HFF-Myc (cell line): ENCODE measurements around the gene SCYGR5.

Experiments
- DNase-seq: peaks from one replicate; pipeline ENCODE4 v3.0.0-alpha.2; 2011; ENCODE audit warnings: low read depth; ENCODE audit errors: extremely low read depth
- H3K4me3 ChIP-seq: replicated peaks from 2 replicates; pipeline ENCODE4 v1.5.1; 2011; ENCODE audit warnings: low read depth, mild to moderate bottlenecking, control low read depth, low read length
- TF ChIP-seq, protein P1 (sequence below): IDR thresholded peaks from 2 replicates; pipeline ENCODE4 v1.5.1; 2012; ENCODE audit warnings: mild to moderate bottlenecking, low read depth, low read length, control low read depth; ENCODE audit errors: missing control alignments

The SCYGR5 gene

DNA sequence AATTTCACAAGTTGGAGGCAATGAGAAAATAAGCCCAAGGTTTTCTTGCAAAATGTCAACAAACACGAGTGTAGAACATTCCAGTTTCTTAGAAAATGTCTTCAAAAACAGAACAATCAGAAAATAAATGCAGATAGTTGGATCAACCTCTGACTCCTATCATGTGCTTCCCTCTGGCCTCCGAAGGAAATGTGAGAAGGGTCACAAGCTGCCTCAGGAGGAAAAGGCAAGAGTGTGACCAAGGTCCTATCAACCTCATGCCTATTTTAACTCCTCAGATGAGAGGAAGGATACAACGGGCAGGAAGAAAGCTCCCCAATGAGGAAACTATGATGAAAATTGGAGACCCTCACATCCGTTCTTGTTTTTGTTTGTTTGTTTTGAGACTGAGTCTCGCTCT lies 7.9 kb downstream of the SCYGR5 start:
- TF ChIP-seq, protein P1, sequence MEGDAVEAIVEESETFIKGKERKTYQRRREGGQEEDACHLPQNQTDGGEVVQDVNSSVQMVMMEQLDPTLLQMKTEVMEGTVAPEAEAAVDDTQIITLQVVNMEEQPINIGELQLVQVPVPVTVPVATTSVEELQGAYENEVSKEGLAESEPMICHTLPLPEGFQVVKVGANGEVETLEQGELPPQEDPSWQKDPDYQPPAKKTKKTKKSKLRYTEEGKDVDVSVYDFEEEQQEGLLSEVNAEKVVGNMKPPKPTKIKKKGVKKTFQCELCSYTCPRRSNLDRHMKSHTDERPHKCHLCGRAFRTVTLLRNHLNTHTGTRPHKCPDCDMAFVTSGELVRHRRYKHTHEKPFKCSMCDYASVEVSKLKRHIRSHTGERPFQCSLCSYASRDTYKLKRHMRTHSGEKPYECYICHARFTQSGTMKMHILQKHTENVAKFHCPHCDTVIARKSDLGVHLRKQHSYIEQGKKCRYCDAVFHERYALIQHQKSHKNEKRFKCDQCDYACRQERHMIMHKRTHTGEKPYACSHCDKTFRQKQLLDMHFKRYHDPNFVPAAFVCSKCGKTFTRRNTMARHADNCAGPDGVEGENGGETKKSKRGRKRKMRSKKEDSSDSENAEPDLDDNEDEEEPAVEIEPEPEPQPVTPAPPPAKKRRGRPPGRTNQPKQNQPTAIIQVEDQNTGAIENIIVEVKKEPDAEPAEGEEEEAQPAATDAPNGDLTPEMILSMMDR: no peak
- DNase-seq: no peak
- H3K4me3 ChIP-seq: no peak overlapping the region

DNA sequence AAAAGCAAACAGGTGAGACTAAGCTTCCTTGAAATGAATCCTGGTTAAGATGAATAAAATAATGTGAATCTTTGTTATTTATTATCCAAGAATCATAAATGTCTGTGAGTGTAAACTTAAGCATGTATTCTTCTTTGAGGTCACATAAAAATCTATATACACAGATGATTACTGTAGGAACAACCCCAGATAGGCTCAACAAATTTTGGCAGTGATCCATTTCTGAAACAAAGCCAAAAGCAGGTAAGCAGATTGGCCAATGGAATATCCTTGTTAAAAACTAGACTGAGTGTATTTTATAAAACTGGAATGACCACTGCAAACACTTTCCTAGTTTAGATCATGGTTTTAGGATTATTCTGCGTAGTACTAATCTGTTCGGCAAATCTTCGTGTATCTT lies 11.3 kb downstream of the SCYGR5 start:
- H3K4me3 ChIP-seq: no peak overlapping the region
- TF ChIP-seq, protein P1: no peak
- no peak for DNase-seq

DNA sequence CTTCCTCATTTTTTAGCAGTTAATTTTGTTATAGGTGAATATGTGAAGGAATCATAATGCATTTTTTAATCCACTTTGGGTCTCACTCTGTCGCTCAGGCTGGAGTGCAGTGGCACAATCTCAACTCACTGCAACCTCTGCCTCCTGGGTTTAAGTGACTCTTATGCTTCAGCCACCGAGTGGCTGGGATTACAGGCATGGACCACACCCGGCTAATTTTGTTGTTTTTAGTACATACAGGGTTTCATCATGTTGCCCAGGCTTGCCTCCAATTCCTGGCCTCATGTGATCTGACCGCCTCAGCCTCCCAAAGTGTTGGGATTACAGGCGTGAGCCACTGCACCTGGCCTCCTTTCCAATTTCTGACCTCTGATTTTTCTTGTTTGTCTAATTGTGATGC lies 17.7 kb downstream of the SCYGR5 start:
- no peak for DNase-seq
- TF ChIP-seq, protein P1: no peak

DNA sequence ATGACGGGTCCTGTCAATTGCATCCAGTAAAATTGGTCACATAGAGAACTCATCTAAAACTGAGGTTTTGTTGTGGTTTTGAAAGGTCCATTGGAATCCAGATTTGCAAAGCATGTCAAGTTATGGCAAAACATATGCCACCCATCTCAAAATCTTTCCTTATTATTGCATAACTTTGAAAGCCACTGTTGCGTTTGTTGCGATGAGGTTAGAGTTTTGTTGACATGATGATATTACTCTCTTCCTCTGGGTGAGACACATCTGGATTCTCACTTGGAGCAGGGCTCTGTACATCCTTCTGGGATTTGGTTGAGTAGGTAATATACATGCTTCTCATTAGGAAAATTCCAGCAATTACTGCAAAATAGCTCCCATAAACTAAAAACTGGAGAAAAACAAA lies 20.6 kb downstream of the SCYGR5 start:
- no peak for DNase-seq
- TF ChIP-seq, protein P1: no peak
- H3K4me3 ChIP-seq: no peak overlapping the region

More for the DNA sequence above, 17.7 kb downstream of the SCYGR5 start:
- no peak overlapping the region for H3K4me3 ChIP-seq

DNA sequence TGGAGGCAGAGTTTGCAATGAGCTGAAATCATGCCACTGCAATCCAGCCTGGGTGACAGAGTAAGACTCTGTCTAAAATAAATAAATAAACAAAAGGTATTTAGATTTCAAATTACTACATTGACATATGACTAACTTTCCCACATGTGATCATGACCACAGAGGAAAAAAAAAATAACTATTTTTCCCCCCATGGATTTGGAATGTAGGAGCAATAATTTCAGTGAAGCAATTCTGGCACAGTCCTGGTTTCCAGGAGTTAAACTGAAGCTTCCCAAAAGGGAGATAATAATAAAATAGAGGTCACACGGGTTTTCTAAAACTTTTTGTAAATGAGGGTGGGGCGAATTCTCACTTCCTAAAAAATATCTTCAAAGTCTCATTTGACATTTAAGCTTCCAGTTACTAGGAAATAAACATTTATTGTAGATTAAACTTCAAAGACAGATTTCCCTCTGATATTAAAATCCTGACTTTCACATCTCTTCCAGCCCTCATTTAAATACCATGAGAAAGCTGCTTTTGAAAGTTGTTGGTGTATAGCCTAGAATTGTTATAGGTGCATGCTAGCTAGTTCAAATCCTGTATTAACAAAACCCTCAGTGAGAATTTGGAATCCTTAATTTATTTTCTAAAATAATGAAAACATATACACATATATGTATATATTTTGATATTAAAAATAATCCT lies 30.5 kb downstream of the SCYGR5 start:
- no peak for DNase-seq
- TF ChIP-seq, protein P1: no peak
- H3K4me3 ChIP-seq: no peak overlapping the region

DNA sequence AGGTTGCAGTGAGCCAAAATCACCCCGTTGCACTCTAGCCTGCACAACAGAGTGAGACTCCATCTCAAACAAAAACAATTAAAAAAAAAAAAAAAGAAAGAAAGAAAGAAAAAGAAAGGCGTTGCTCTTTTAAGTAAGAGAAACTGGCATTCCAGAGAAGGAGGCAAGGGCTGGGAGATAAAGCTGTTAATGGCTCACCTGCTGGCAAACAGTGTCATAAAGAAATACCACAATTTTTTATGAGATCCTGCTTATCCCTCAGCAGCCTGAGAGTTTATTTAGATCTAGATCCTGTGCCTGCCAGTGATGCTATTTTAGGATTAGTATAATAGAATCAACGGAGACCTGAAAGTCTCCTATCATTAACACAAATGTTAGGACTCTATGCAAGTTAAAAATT lies 35.0 kb downstream of the SCYGR5 start:
- DNase-seq: no peak
- TF ChIP-seq, protein P1: no peak
- no peak overlapping the region for H3K4me3 ChIP-seq

DNA sequence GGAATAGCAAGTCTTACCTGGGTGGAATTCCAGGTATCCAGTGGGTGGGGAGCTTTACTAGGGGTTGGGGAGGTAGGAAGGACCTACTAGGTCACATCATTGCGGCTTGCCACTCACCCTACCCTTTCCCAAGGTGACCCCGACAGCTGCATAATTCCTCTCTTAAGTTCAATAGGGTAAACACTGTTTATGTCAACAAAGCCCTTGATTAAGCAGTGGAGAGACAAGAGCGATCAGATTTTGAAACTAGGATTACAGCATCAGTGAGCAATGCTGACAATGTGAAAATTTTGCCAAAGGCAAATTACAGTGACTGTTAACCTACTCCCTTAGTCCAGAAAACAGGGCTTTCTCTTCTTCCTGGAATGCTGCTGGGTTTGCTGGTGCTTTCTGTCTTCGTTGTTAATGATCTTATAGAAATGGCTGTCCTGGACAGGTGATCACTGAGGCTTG lies 36.7 kb downstream of the SCYGR5 start:
- TF ChIP-seq, protein P1: no peak
- no peak overlapping the region for H3K4me3 ChIP-seq
- no peak for DNase-seq
